Measurements from ENCODE around the gene KCNIP1.

- TF ChIP-seq IRF3 (IDR thresholded peaks at IDR 0.05), result no peak
- no peak for TF ChIP-seq RAD21 (IDR thresholded peaks at IDR 0.05; ENCODE audit: insufficient read depth, low read depth, low read length)
- TF ChIP-seq, protein P1, sequence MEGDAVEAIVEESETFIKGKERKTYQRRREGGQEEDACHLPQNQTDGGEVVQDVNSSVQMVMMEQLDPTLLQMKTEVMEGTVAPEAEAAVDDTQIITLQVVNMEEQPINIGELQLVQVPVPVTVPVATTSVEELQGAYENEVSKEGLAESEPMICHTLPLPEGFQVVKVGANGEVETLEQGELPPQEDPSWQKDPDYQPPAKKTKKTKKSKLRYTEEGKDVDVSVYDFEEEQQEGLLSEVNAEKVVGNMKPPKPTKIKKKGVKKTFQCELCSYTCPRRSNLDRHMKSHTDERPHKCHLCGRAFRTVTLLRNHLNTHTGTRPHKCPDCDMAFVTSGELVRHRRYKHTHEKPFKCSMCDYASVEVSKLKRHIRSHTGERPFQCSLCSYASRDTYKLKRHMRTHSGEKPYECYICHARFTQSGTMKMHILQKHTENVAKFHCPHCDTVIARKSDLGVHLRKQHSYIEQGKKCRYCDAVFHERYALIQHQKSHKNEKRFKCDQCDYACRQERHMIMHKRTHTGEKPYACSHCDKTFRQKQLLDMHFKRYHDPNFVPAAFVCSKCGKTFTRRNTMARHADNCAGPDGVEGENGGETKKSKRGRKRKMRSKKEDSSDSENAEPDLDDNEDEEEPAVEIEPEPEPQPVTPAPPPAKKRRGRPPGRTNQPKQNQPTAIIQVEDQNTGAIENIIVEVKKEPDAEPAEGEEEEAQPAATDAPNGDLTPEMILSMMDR (IDR thresholded peaks at IDR 0.05 in 2 of 3, conservative IDR thresholded peaks at IDR 0.05 in 1 of 3; ENCODE audit: control insufficient read depth in 2 of 3, extremely low read depth in 1 of 3, insufficient read depth in 1 of 3, low read depth in 3 of 3, low read length in 3 of 3), result no peak
- no peak for TF ChIP-seq ATF2 (IDR thresholded peaks at IDR 0.05; ENCODE audit: low read length)
- TF ChIP-seq POLR2A (IDR thresholded peaks at IDR 0.05; ENCODE audit: low read depth, low read length), result no peak
- no peak for TF ChIP-seq NFIC (IDR thresholded peaks at IDR 0.05; ENCODE audit: low read depth, low read length)
- no peak for TF ChIP-seq BACH1 (IDR thresholded peaks at IDR 0.05; ENCODE audit: borderline replicate concordance)
These were observed 4.2 kb downstream of the KCNIP1 start for GRCh38 chr5:170508036-170508435.

All from GM12878 (cell line).